H1 (cell line): ENCODE measurements around the gene ATP6V0A4.

Experiments used
- CEBPB ChIP-seq: IDR thresholded peaks from 2 replicates; pipeline ENCODE4 v1.6.1; 2012; ENCODE audit warnings: low read depth, low read length
- CHD7 ChIP-seq: fragments of 300-600 bp; sonication (generic); IDR thresholded peaks from 2 replicates; pipeline ENCODE4 v1.7.1; 2012; ENCODE audit warnings: low read length, moderate library complexity, mild to moderate bottlenecking, inconsistent platforms; ENCODE audit not compliant: insufficient replicate concordance
- CTCF ChIP-seq, 3 experiments: IDR thresholded peaks; 1 replicate in 2 of 3; 2 replicates in 1 of 3; pipeline versions ENCODE4 v1.5.1 to v1.6.1; 2011; ENCODE audit warnings: low read length in 3 of 3, mild to moderate bottlenecking in 3 of 3, inconsistent platforms in 2 of 3, low read depth in 1 of 3, moderate library complexity in 1 of 3; ENCODE audit not compliant: insufficient read depth in 1 of 3; ENCODE audit errors: control extremely low read depth in 1 of 3
- EP300 ChIP-seq, 2 experiments: IDR thresholded peaks; 1 replicate in 1 of 2; 2 replicates in 1 of 2; pipeline ENCODE4 v1.6.1; 2011 to 2012; ENCODE audit warnings: low read depth in 2 of 2, low read length in 2 of 2, mild to moderate bottlenecking in 2 of 2, borderline replicate concordance in 1 of 2, inconsistent platforms in 1 of 2, moderate library complexity in 1 of 2
- EZH2 ChIP-seq: fragments of 200-600 bp; sonication (generic); IDR thresholded peaks from 2 replicates; pipeline ENCODE4 v1.7.1; 2012; ENCODE audit warnings: low read depth, mild to moderate bottlenecking, moderate library complexity, low read length, inconsistent platforms; ENCODE audit not compliant: severe bottlenecking
- FOSL1 ChIP-seq: IDR thresholded peaks from 2 replicates; pipeline ENCODE4 v1.6.1; 2011; ENCODE audit warnings: mild to moderate bottlenecking, low read depth, low read length, moderate library complexity; ENCODE audit not compliant: insufficient read depth

- no peak for TF ChIP-seq CHD7
- TF ChIP-seq CTCF (IDR thresholded peaks at IDR 0.05; ENCODE audit: control extremely low read depth in 1 of 3, insufficient read depth in 1 of 3, low read depth in 1 of 3, low read length in 3 of 3) = no peak
- no peak for TF ChIP-seq EZH2
- TF ChIP-seq FOSL1 = no peak
- no peak for TF ChIP-seq CEBPB
- no peak for TF ChIP-seq EP300 (IDR thresholded peaks at IDR 0.05; ENCODE audit: borderline replicate concordance in 1 of 2, low read depth in 2 of 2, low read length in 2 of 2)
These were observed 85.3 kb downstream of the ATP6V0A4 start for GRCh38 chr7:138712652-138713051.
